CD8-positive, alpha-beta memory T cell (primary cell): Measurements from ENCODE around the gene CBX7. TPM values are rescaled to one million over a fixed set of nuclear protein-coding genes. Genes with fewer than 3 reads are reported as not detected.

Source experiments
- CTCF ChIA-PET: fragments of 350-600 bp; sonication (Branson Sonifier 250); formaldehyde crosslinking; loops from one replicate; lab custom pipeline; 2021; ENCODE audit warnings: antibody characterized with exemption; lab: Charles Lee
- POLR2A ChIA-PET: fragments of 350-600 bp; sonication (Branson Sonifier 250); formaldehyde crosslinking; loops from one replicate; lab custom pipeline; 2021; ENCODE audit warnings: antibody characterized with exemption; lab: Charles Lee
- DNase-seq, 5 donors: peaks; one replicate each; pipeline versions ENCODE4 v3.0.0 to v3.0.0-alpha.2; 2020 to 2022; ENCODE audit warnings: mixed read lengths in 1 of 5
- H3K27ac ChIP-seq: one replicate; pipeline ENCODE4 v1.7.0; 2013; ENCODE audit warnings: low read depth, mild to moderate bottlenecking, low read length, moderate library complexity
- H3K27me3 ChIP-seq: 2 replicates; pipeline ENCODE4 v1.7.0; 2013; ENCODE audit warnings: low read length, mild to moderate bottlenecking; ENCODE audit not compliant: insufficient read depth, poor library complexity, severe bottlenecking
- H3K36me3 ChIP-seq: 2 replicates; pipeline ENCODE4 v1.7.0; 2013; ENCODE audit warnings: mild to moderate bottlenecking, low read length, moderate library complexity; ENCODE audit not compliant: insufficient read depth
- H3K4me1 ChIP-seq: 2 replicates; pipeline ENCODE4 v1.7.0; 2013; ENCODE audit warnings: mild to moderate bottlenecking, low read length, moderate library complexity; ENCODE audit not compliant: insufficient read depth
- H3K4me3 ChIP-seq: 2 replicates; pipeline ENCODE4 v1.7.0; 2013; ENCODE audit warnings: mild to moderate bottlenecking, low read length
- H3K9me3 ChIP-seq: 2 replicates; pipeline ENCODE4 v1.7.0; 2013; ENCODE audit warnings: mild to moderate bottlenecking, low read length
- H3K27ac Mint-ChIP-seq, 8 donors: one replicate each; pipeline ENCODE4 v1.8.0; 2020 to 2021; ENCODE audit warnings: mixed read lengths in 8 of 8, mild to moderate bottlenecking in 6 of 8, inconsistent platforms in 3 of 8, moderate library complexity in 3 of 8
- H3K27me3 Mint-ChIP-seq, 2 donors: one replicate each; pipeline ENCODE4 v1.8.0; 2020 to 2021; ENCODE audit warnings: mixed read lengths in 2 of 2, mild to moderate bottlenecking in 1 of 2, moderate library complexity in 1 of 2
- H3K36me3 Mint-ChIP-seq, 3 donors: one replicate each; pipeline ENCODE4 v1.8.0; 2020 to 2021; ENCODE audit warnings: mixed read lengths in 3 of 3, inconsistent platforms in 1 of 3, mild to moderate bottlenecking in 1 of 3
- H3K4me1 Mint-ChIP-seq, 3 donors: one replicate each; pipeline ENCODE4 v1.8.0; 2020 to 2021; ENCODE audit warnings: mixed read lengths in 3 of 3, inconsistent platforms in 1 of 3, mild to moderate bottlenecking in 1 of 3
- H3K4me3 Mint-ChIP-seq, 7 donors: one replicate each; pipeline ENCODE4 v1.8.0; 2020 to 2021; ENCODE audit warnings: mixed read lengths in 7 of 7, mild to moderate bottlenecking in 6 of 7, moderate library complexity in 4 of 7, inconsistent platforms in 2 of 7
- H3K9me3 Mint-ChIP-seq, 5 donors: one replicate each; pipeline ENCODE4 v1.8.0; 2020 to 2022; ENCODE audit warnings: mixed read lengths in 5 of 5, mild to moderate bottlenecking in 3 of 5, moderate library complexity in 2 of 5, inconsistent platforms in 1 of 5
- polyA plus RNA-seq: library from polyadenylated mRNA; unstranded; fragments of 300-500 nt; fragmentation: Illumina TruSeq; gene quantifications from one replicate; pipeline ENCODE4 v1.2.3, GENCODE V29; 2021
- total RNA-seq, 2 experiments: library from RNA; stranded (reverse); gene quantifications; one replicate each; pipeline ENCODE4 v1.2.3, GENCODE V29; 2021

The CBX7 gene
- total and polyA plus RNA-seq, 3 experiments from 2014 or later, result 26.1 to 29.7 (median 26.4) TPM

DNA sequence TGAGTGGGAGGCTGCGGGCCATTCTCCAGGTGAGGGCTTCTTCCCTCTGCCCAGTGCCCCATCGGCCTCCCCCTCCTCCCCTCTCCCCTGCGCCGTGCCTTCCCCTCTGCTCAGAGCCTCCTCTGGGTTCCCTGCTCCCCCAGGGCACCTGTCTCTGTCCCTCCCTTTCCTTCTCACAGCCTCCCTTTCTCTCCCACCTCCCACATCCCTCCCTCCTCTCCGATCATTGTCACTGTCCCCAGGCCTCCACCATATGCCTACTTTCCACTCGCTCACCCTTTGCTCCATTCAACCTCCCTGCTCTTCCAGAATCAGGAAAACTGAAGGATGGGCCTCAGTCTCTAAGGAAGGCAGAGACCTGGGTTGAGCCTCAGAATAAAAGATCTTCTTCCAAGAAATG, 65.4 kb downstream of the CBX7 start:
- peaks cover 81 to 92% (median 83%) of the 10 kb centered on the region in 3 donors for H3K4me1 Mint-ChIP-seq
- H3K27ac ChIP-seq, result no peak overlapping the region

DNA sequence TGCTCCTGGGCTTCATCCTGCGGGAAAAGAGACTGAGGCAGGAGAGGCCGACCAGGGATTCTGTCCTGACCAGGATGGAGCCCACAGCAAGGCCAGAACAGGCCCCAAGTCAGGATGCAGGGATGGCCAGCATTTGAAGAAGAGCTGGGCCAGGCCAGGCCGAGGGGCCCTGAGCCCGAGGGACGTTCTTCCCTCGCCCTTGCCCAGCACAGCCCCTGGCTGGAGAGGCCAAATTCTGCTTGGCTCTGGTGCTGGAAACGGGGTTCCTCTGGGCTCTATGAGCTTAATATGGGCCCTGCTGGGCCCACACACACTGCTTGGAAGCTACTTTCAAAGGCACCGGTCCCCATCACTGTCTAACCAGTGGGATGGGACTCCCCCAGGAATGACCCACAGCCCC, 67.8 kb downstream of the CBX7 start:
- Histone ChIP-seq H3K9me3 (no peaks in the 10 kb centered on the region), H3K27ac (no peak overlapping the region), H3K27me3 (no peaks in the 10 kb centered on the region), H3K4me1 (peaks cover 63% of the 10 kb centered on the region), H3K4me3 (no peak overlapping the region), H3K36me3 (peaks cover 27% of the 10 kb centered on the region)
- no peak for DNase-seq
- H3K27ac Mint-ChIP-seq, result peak overlapping the region in 6 of 8 donors; percentile 70 to 99 (median 86)
- H3K4me1 Mint-ChIP-seq, result peaks cover 80 to 90% (median 81%) of the 10 kb centered on the region in 3 donors
- no peak overlapping the region for H3K4me3 Mint-ChIP-seq
- no peaks in the 10 kb centered on the region for H3K27me3 Mint-ChIP-seq
- ChIA-PET CTCF (no interaction called here), POLR2A (interaction anchor here (0.7 kb wide), 1 partner anchor 10 kb away, joined by 3 read pairs; no protein-coding TSS in a partner anchor)
- H3K9me3 Mint-ChIP-seq, result no peaks in the 10 kb centered on the region
- H3K36me3 Mint-ChIP-seq, result peaks cover 16 to 69% (median 21%) of the 10 kb centered on the region in 3 donors

More for the DNA sequence above, 65.4 kb downstream of the CBX7 start:
- H3K27me3 ChIP-seq, result no peaks in the 10 kb centered on the region
- H3K9me3 ChIP-seq, result no peaks in the 10 kb centered on the region
- no peak for DNase-seq
- H3K4me3 ChIP-seq, result no peak overlapping the region
- Mint-ChIP-seq H3K4me3 (peak overlapping the region in 3 of 7 donors; percentile 44 to 70 (median 66)), H3K27me3 (peaks cover 0 to 4% of the 10 kb centered on the region in 2 donors), H3K36me3 (peaks cover 4 to 46% (median 5%) of the 10 kb centered on the region in 3 donors), H3K9me3 (no peaks in the 10 kb centered on the region), H3K27ac (peak overlapping the region; percentile 82 to 100 (median 96))
- H3K4me1 ChIP-seq, result peaks cover 63% of the 10 kb centered on the region
- H3K36me3 ChIP-seq, result peaks cover 5% of the 10 kb centered on the region
- ChIA-PET POLR2A (interaction anchor here (0.6 kb wide), 1 partner anchor 67 kb away, joined by 3 read pairs; no protein-coding TSS in a partner anchor), CTCF (no interaction called here)

DNA sequence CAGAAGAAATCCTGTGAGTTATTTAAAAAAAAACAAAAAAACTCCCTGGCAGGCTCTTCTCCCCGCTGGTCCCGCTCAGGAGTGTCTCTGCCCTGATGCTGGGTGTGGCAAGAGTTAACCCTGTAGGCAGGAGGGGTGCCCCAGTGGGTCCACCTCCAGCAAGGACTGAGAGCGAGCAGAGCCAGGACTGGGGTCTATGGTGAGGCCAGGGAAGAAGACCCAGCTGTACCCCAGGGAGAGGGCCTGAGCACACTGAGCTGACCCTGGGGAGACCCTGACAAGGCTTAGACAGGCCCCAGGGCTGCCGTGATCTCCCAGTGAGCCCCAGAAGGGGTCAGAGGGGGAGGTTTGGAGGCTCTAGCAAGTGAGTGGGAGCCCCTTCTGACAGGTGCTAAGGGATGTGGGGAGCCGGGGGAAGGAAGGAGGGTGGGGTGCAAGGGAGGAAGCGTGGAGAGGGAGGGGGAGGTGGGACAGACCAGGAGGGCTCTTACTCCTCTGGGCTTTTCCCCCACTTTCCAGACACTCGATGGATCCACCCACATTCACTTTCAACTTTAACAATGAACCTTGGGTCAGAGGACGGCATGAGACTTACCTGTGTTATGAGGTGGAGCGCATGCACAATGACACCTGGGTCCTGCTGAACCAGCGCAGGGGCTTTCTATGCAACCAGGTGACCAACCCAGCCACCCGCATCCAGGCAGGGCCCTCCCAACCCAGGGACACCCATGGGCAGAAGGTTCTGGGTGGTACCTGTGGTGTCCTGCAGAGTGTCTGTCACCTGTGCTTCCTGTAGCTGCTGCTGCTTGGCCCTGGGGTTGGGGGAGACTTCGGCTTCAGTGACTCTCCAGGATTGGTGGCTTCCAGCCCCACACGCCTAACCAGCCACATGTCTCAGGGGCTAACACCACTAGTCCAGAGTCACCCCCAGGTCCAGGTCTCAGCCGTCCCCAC, 69.0 kb downstream of the CBX7 start:
- no peak for DNase-seq
- no peaks in the 10 kb centered on the region for H3K27me3 Mint-ChIP-seq
- H3K4me3 ChIP-seq, result no peak overlapping the region
- H3K27ac ChIP-seq, result no peak overlapping the region
- H3K4me1 ChIP-seq, result peaks cover 55% of the 10 kb centered on the region
- H3K9me3 ChIP-seq, result no peaks in the 10 kb centered on the region
- no peaks in the 10 kb centered on the region for H3K9me3 Mint-ChIP-seq
- CTCF ChIA-PET, result no interaction called here
- H3K4me1 Mint-ChIP-seq, result peaks cover 71 to 83% (median 71%) of the 10 kb centered on the region in 3 donors
- peak overlapping the region in 6 of 7 donors; percentile 38 to 98 (median 60) for H3K4me3 Mint-ChIP-seq
- peaks cover 16 to 76% (median 21%) of the 10 kb centered on the region in 3 donors for H3K36me3 Mint-ChIP-seq
- H3K36me3 ChIP-seq, result peaks cover 27% of the 10 kb centered on the region
- H3K27me3 ChIP-seq, result no peaks in the 10 kb centered on the region
- POLR2A ChIA-PET, result no interaction called here
- peak overlapping the region; percentile 67 to 99 (median 96) for H3K27ac Mint-ChIP-seq

DNA sequence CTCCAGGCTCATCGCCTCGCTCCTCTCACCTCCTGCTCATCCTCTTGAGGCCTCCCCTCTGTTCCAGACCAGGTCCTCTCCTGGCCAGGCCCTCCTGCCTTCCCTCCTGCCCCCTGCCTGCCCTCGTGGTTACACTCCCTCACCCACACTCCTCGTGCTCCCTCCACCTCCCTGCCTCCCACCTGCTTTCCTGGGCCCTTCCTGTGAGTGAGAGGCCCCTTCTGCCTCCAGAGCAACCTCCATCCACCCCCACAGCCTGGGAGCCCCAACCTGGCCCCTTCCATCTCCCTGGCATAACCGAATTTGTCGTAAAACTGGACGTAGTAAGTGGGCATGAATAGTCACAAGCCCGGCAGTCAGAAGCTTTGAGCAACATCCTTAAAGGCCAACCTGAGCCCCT, 70.9 kb downstream of the CBX7 start:
- peaks cover 27% of the 10 kb centered on the region for H3K36me3 ChIP-seq
- DNase-seq, result no peak
- H3K27ac ChIP-seq, result peak overlapping the region; percentile 86
- H3K27me3 ChIP-seq, result no peaks in the 10 kb centered on the region
- peak overlapping the region; percentile 90 to 99 (median 98) for H3K27ac Mint-ChIP-seq
- CTCF ChIA-PET, result no interaction called here
- H3K4me3 ChIP-seq, result peak overlapping the region; percentile 12
- H3K4me1 Mint-ChIP-seq, result peaks cover 60 to 78% (median 61%) of the 10 kb centered on the region in 3 donors
- H3K36me3 Mint-ChIP-seq, result peaks cover 14 to 79% (median 24%) of the 10 kb centered on the region in 3 donors
- H3K4me3 Mint-ChIP-seq, result peak overlapping the region; percentile 77 to 98 (median 93)
- H3K27me3 Mint-ChIP-seq, result peaks cover 0 to 1% of the 10 kb centered on the region in 2 donors
- peaks cover 57% of the 10 kb centered on the region for H3K4me1 ChIP-seq
- no peaks in the 10 kb centered on the region for H3K9me3 ChIP-seq
- POLR2A ChIA-PET, result no interaction called here
- no peaks in the 10 kb centered on the region for H3K9me3 Mint-ChIP-seq

DNA sequence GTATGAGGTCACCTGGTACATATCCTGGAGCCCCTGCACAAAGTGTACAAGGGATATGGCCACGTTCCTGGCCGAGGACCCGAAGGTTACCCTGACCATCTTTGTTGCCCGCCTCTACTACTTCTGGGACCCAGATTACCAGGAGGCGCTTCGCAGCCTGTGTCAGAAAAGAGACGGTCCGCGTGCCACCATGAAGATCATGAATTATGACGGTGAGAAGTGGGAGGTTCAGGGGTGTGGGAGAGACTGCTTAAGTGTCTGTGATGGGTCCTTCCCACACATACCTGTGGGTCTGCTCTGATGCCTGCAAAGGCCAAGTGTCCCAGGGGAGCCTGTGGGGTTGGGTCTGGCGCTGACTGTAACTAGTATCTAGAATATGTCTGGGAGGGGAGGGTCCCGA, 71.5 kb downstream of the CBX7 start:
- peak overlapping the region; percentile 77 to 98 (median 93) for H3K4me3 Mint-ChIP-seq
- H3K27ac Mint-ChIP-seq, result peak overlapping the region; percentile 90 to 99 (median 98)
- POLR2A ChIA-PET, result interaction anchor here (0.7 kb wide), 1 partner anchor 17 kb away, joined by 6 read pairs; no protein-coding TSS in a partner anchor
- no peak for DNase-seq
- peaks cover 0 to 1% of the 10 kb centered on the region in 2 donors for H3K27me3 Mint-ChIP-seq
- H3K36me3 ChIP-seq, result peaks cover 23% of the 10 kb centered on the region
- no peaks in the 10 kb centered on the region for H3K9me3 ChIP-seq
- peaks cover 57% of the 10 kb centered on the region for H3K4me1 ChIP-seq
- H3K4me1 Mint-ChIP-seq, result peaks cover 59 to 78% (median 62%) of the 10 kb centered on the region in 3 donors
- no peaks in the 10 kb centered on the region for H3K9me3 Mint-ChIP-seq
- H3K27ac ChIP-seq, result peak overlapping the region; percentile 86
- peak overlapping the region; percentile 12 for H3K4me3 ChIP-seq
- no peaks in the 10 kb centered on the region for H3K27me3 ChIP-seq
- H3K36me3 Mint-ChIP-seq, result peaks cover 14 to 74% (median 24%) of the 10 kb centered on the region in 3 donors
- CTCF ChIA-PET, result interaction anchor here (0.7 to 2.5 kb wide), 3 partner anchors 10 to 78 kb away, joined by 3 to 6 read pairs (median 3); no protein-coding TSS in a partner anchor

Other genes with a start within 250 kb of the CBX7 start
- gene APOBEC3A, start 195.1 kb downstream of the CBX7 start, total RNA-seq, result not detected
- not detected for gene APOBEC3A, start 195.1 kb downstream of the CBX7 start, polyA plus RNA-seq
- gene APOBEC3B, start 170.3 kb downstream of the CBX7 start, total RNA-seq, result 1 to 10 TPM; 6.7 to 7.3 TPM
- 0.55 TPM for gene APOBEC3B, start 170.3 kb downstream of the CBX7 start, polyA plus RNA-seq
- gene APOBEC3C, start 138.4 kb downstream of the CBX7 start, total RNA-seq, result 100 to 1,000 TPM; 133 to 138 TPM
- 255 TPM for gene APOBEC3C, start 138.4 kb downstream of the CBX7 start, polyA plus RNA-seq
- gene APOBEC3D, start 131.6 kb downstream of the CBX7 start, total RNA-seq, result 10 to 100 TPM; 40.8 to 41.3 TPM
- gene APOBEC3D, start 131.6 kb downstream of the CBX7 start, polyA plus RNA-seq, result 20.1 TPM
- 10 to 100 TPM; 28.4 to 30.1 TPM for gene APOBEC3F, start 111.8 kb downstream of the CBX7 start, total RNA-seq
- gene APOBEC3F, start 111.8 kb downstream of the CBX7 start, polyA plus RNA-seq, result 20.5 TPM
- gene APOBEC3G, start 75.4 kb downstream of the CBX7 start, total RNA-seq, result 100 to 1,000 TPM; 158 to 165 TPM
- gene APOBEC3G, start 75.4 kb downstream of the CBX7 start, polyA plus RNA-seq, result 256 TPM
- gene APOBEC3H, start 55.4 kb downstream of the CBX7 start, total RNA-seq, result 10 to 100 TPM; 10.8 to 11.0 TPM
- gene APOBEC3H, start 55.4 kb downstream of the CBX7 start, polyA plus RNA-seq, result 11.7 TPM
- gene PDGFB, start 92.3 kb upstream of the CBX7 start, total RNA-seq, result 1 to 10 TPM; 2.3 to 3.0 TPM
- 18.2 TPM for gene PDGFB, start 92.3 kb upstream of the CBX7 start, polyA plus RNA-seq
- gene RPL3, start 166.9 kb upstream of the CBX7 start, total RNA-seq, result 1,000 to 10,000 TPM; 2,574 to 2,607 TPM
- 3,654 TPM for gene RPL3, start 166.9 kb upstream of the CBX7 start, polyA plus RNA-seq
- gene SYNGR1, start 197.3 kb upstream of the CBX7 start, total RNA-seq, result 1 to 10 TPM; 2.4 to 2.9 TPM
- gene SYNGR1, start 197.3 kb upstream of the CBX7 start, polyA plus RNA-seq, result 10.1 TPM
- gene TAB1, start 247.1 kb upstream of the CBX7 start, total RNA-seq, result 10 to 100 TPM; 19.9 to 21.0 TPM
- gene TAB1, start 247.1 kb upstream of the CBX7 start, polyA plus RNA-seq, result 4.1 TPM